ENCODE data around the gene GRIA2. TPM values are rescaled to one million over a fixed set of nuclear protein-coding genes. Genes with fewer than 3 reads are reported as not detected.

Gene GRIA2
- total and polyA plus RNA-seq, 2 donors (not counting 1 experiment from before 2014, with no cell fraction given): not detected

DNA sequence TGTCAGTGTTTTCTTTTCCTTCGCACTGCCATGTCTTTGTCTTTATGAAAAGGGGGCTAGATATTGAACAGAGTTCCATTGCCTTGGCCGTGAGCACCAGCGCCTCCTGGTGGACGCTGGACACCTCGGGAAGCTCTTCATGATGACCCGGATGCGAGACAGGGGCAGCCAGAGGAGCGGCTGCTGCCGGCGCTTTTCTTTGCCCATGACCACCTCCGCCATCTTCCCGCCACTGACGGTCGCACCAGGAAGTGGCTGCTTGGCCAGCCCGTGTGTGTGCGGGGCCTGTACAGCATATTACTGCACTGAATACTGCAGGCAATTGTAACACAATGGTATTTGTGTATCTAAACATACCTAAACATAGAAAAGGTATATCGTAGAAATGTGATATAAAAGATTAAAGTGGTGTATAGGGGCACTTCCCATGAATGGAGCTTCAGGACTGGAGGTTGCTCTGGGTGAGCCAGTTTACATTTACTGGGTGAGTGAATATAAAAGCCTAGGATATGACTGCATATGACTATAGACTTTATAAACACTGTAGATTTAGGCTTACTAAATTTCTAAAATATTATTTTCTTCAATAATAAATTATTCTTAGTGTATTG is 15.8 kb upstream of the GRIA2 start:
- no peak for ATAC-seq (ENCODE audit: low read depth)
- ChIA-PET CTCF (no interaction called here), POLR2A (no interaction called here)
- Histone ChIP-seq H3K9ac (ENCODE audit: low read length) (no peak overlapping the region), H3K4me1 (ENCODE audit: control insufficient read depth in 2 of 2, insufficient read depth in 2 of 2, low read length in 2 of 2) (no peaks in the 10 kb centered on the region), H3K9me3 (ENCODE audit: control extremely low read depth in 1 of 3, control insufficient read depth in 2 of 3, insufficient read depth in 1 of 3, low read length in 2 of 3) (peaks cover 0 to 8% (median 0%) of the 10 kb centered on the region in 3 donors), H3K79me2 (ENCODE audit: control insufficient read depth, insufficient read depth, low read length) (no peaks in the 10 kb centered on the region), H3K4me2 (replicated peaks; ENCODE audit: low read depth, low read length, poor library complexity, severe bottlenecking) (no peak overlapping the region), H3K36me3 (replicated peaks in 1 of 2; ENCODE audit: control extremely low read depth in 1 of 2, control insufficient read depth in 1 of 2, extremely low read depth in 1 of 2, insufficient read depth in 2 of 2, low read length in 1 of 2) (no peaks in the 10 kb centered on the region), H2AFZ (ENCODE audit: insufficient read depth, low read depth, low read length, poor library complexity, severe bottlenecking) (no peak overlapping the region), H3K27me3 (replicated peaks in 1 of 4; ENCODE audit: control extremely low read depth in 1 of 4, control insufficient read depth in 3 of 4, insufficient read depth in 4 of 4, low read length in 3 of 4) (no peaks in the 10 kb centered on the region), H4K20me1 (ENCODE audit: control insufficient read depth, insufficient read depth, low read length, poor library complexity, severe bottlenecking) (no peaks in the 10 kb centered on the region), H3K4me3 (ENCODE audit: control extremely low read depth in 1 of 5, extremely low read depth in 1 of 5, insufficient read depth in 1 of 5, low read depth in 2 of 5, low read length in 4 of 5) (no peak overlapping the region), H3K27ac (ENCODE audit: low read length in 2 of 2) (no peak overlapping the region)
- Mint-ChIP-seq H3K27me3 (no peaks in the 10 kb centered on the region), H3K4me3 (no peak overlapping the region), H3K4me1 (no peaks in the 10 kb centered on the region), H3K9me3 (ENCODE audit: insufficient read depth) (no peaks in the 10 kb centered on the region), H3K27ac (no peak overlapping the region)
- 77% methylated on average over 17 of the region's 17 CpGs for WGBS (ENCODE audit: insufficient coverage)
- TF ChIP-seq, protein P1, sequence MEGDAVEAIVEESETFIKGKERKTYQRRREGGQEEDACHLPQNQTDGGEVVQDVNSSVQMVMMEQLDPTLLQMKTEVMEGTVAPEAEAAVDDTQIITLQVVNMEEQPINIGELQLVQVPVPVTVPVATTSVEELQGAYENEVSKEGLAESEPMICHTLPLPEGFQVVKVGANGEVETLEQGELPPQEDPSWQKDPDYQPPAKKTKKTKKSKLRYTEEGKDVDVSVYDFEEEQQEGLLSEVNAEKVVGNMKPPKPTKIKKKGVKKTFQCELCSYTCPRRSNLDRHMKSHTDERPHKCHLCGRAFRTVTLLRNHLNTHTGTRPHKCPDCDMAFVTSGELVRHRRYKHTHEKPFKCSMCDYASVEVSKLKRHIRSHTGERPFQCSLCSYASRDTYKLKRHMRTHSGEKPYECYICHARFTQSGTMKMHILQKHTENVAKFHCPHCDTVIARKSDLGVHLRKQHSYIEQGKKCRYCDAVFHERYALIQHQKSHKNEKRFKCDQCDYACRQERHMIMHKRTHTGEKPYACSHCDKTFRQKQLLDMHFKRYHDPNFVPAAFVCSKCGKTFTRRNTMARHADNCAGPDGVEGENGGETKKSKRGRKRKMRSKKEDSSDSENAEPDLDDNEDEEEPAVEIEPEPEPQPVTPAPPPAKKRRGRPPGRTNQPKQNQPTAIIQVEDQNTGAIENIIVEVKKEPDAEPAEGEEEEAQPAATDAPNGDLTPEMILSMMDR (IDR thresholded peaks at IDR 0.05): peak; percentile 24
- no peak for TF ChIP-seq EZH2 (IDR thresholded peaks at IDR 0.05; ENCODE audit: borderline replicate concordance, insufficient read depth, low read depth, low read length, poor library complexity, severe bottlenecking)
- DNase-seq: peak; percentile 8
- intact Hi-C loops (cut with micrococcal nuclease): no loop called here

- WGBS (ENCODE audit: insufficient coverage): no CpG with 5 or more reads among the region's 3 CpGs
Measured at GRCh38 chr4:157217708-157218107, 2.8 kb upstream of the GRIA2 start.

More at GRCh38 chr4:157217708-157218107, 2.8 kb upstream of the GRIA2 start:
- Histone ChIP-seq H4K20me1 (ENCODE audit: control insufficient read depth, insufficient read depth, low read length, poor library complexity, severe bottlenecking) (no peaks in the 10 kb centered on the region), H3K4me1 (ENCODE audit: control insufficient read depth in 2 of 2, insufficient read depth in 2 of 2, low read length in 2 of 2) (no peaks in the 10 kb centered on the region), H3K27me3 (replicated peaks in 1 of 4; ENCODE audit: control extremely low read depth in 1 of 4, control insufficient read depth in 3 of 4, insufficient read depth in 4 of 4, low read length in 3 of 4) (peaks cover 0 to 16% (median 3%) of the 10 kb centered on the region in 4 experiments), H3K4me3 (ENCODE audit: control extremely low read depth in 1 of 5, extremely low read depth in 1 of 5, insufficient read depth in 1 of 5, low read depth in 2 of 5, low read length in 4 of 5) (no peak overlapping the region), H3K79me2 (ENCODE audit: control insufficient read depth, insufficient read depth, low read length) (no peaks in the 10 kb centered on the region), H3K9me3 (ENCODE audit: control extremely low read depth in 1 of 3, control insufficient read depth in 2 of 3, insufficient read depth in 1 of 3, low read length in 2 of 3) (peaks cover 0 to 20% (median 0%) of the 10 kb centered on the region in 3 donors), H3K36me3 (replicated peaks in 1 of 2; ENCODE audit: control extremely low read depth in 1 of 2, control insufficient read depth in 1 of 2, extremely low read depth in 1 of 2, insufficient read depth in 2 of 2, low read length in 1 of 2) (no peaks in the 10 kb centered on the region), H3K9ac (ENCODE audit: low read length) (no peak overlapping the region), H3K4me2 (replicated peaks; ENCODE audit: low read depth, low read length, poor library complexity, severe bottlenecking) (no peak overlapping the region), H3K27ac (ENCODE audit: low read length in 2 of 2) (no peak overlapping the region), H2AFZ (ENCODE audit: insufficient read depth, low read depth, low read length, poor library complexity, severe bottlenecking) (no peak overlapping the region)
- ATAC-seq (ENCODE audit: low read depth): no peak
- POLR2A ChIA-PET: no interaction called here
- no peak overlapping the region for H3K4me3 Mint-ChIP-seq
- H3K27ac Mint-ChIP-seq: no peak overlapping the region
- TF ChIP-seq, protein P1 (IDR thresholded peaks at IDR 0.05): no peak
- no peak for TF ChIP-seq EZH2 (IDR thresholded peaks at IDR 0.05; ENCODE audit: borderline replicate concordance, insufficient read depth, low read depth, low read length, poor library complexity, severe bottlenecking)
- CTCF ChIA-PET: no interaction called here
- no peak for DNase-seq
- intact Hi-C loops (cut with micrococcal nuclease): no loop called here
- no peaks in the 10 kb centered on the region for H3K4me1 Mint-ChIP-seq
- peaks cover 27% of the 10 kb centered on the region for H3K27me3 Mint-ChIP-seq
- H3K9me3 Mint-ChIP-seq (ENCODE audit: insufficient read depth): peaks cover 2% of the 10 kb centered on the region
